ENCODE measurements around the gene DPP10. TPM values are rescaled to one million over a fixed set of nuclear protein-coding genes. Genes with fewer than 3 reads are reported as not detected.

DPP10 gene
- total RNA-seq, 2 experiments from 2014 or later = not detected

DNA sequence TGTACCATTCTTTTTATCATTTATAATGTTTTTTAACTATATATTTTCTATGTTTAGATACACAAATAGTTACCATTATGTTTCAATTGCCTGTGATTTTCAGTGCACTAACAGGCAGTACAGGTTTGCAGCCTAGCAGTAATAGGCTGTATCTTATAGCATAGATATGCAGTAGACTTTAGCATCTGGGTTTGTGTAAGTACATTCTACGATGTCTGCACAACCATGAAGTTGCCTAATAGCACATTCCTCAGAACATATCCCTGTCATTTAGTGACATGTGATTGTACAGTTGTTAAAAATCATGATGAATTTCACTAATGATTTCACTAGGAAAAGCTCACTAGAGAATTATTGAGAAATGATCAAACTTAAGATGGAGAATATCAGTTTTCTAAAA, 884.6 kb downstream of the DPP10 start:
- H3K36me3 Mint-ChIP-seq = no peaks in the 10 kb centered on the region
- H3K9me3 Mint-ChIP-seq = no peaks in the 10 kb centered on the region
- H3K27ac Mint-ChIP-seq = no peak overlapping the region
- H3K27me3 Mint-ChIP-seq = no peaks in the 10 kb centered on the region
- POLR2A ChIA-PET = no interaction called here
- ATAC-seq (ENCODE audit: low read depth) = no peak
- DNase-seq = no peak
- H3K4me1 Mint-ChIP-seq = no peaks in the 10 kb centered on the region
- no peak overlapping the region for H3K4me3 Mint-ChIP-seq

DNA sequence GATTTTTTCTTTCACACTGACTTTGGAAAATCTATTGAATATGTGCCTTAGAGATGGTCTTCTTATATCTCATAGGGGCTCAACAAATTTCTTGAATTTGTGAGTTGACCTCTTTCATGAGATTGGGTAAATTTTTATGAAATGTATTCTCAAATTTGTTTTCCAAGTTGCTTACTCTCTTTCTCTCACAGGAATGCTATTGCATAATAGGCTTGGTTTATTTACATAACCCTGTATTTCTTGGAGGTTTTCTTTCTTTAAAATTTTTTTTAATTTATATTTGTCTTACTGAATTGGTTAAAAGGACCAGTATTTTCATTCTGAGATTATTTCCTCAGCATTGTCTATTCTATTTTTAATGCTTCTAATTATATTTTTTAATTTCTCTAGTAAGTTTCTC, 917.1 kb downstream of the DPP10 start:
- Mint-ChIP-seq H3K27me3 (no peaks in the 10 kb centered on the region), H3K9me3 (peaks cover 12% of the 10 kb centered on the region), H3K4me3 (no peak overlapping the region), H3K27ac (no peak overlapping the region), H3K36me3 (no peaks in the 10 kb centered on the region), H3K4me1 (no peaks in the 10 kb centered on the region)
- no peak for DNase-seq
- POLR2A ChIA-PET = no interaction called here
- ATAC-seq (ENCODE audit: low read depth) = no peak

DNA sequence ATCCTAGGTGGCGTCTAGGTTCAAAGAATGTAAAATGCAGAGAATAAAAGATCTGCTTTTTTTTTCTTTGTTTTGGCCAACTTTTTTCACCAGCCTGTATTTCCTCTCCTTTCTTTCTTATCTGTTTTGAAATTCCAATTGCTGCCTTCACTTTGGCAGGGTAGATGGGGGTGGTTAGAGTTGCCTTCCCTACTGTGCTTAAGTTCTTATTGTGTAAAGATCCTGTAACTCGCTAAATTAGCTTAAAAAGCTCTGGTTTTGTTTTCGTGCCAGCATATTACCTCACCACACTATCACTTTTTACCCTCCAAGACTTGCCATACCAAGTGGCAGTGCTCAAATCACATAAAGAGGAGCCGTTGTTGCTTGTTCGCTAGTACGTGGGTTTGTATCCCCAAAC, 921.7 kb downstream of the DPP10 start:
- H3K9me3 Mint-ChIP-seq = peaks cover 5% of the 10 kb centered on the region
- POLR2A ChIA-PET = no interaction called here
- ATAC-seq (ENCODE audit: low read depth) = no peak
- DNase-seq = no peak
- no peak overlapping the region for H3K27ac Mint-ChIP-seq
- no peaks in the 10 kb centered on the region for H3K27me3 Mint-ChIP-seq
- H3K4me3 Mint-ChIP-seq = no peak overlapping the region
- H3K4me1 Mint-ChIP-seq = no peaks in the 10 kb centered on the region
- H3K36me3 Mint-ChIP-seq = no peaks in the 10 kb centered on the region

DNA sequence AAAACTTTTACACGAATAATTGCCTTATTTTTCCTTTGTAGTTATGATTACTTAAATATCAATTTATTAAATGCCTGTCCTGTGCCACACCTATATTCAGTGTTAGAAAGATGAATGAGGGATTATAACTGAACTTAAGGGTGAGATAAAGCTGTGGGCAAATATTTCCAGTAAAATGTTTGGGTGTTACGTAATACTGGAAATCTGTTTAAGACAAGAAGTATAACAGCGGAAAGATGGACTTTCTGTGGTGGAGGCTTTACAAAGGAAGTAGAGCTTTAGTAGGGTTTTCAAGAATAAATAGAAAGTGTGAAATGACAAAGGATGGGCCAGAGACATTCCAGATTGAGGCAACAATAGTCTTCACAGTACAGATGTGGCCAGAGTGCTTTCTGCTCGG, 927.0 kb downstream of the DPP10 start:
- no peak for DNase-seq
- ATAC-seq (ENCODE audit: low read depth) = no peak
- Mint-ChIP-seq H3K4me1 (no peaks in the 10 kb centered on the region), H3K9me3 (peaks cover 20% of the 10 kb centered on the region), H3K27ac (no peak overlapping the region), H3K27me3 (no peaks in the 10 kb centered on the region), H3K36me3 (no peaks in the 10 kb centered on the region), H3K4me3 (no peak overlapping the region)
- POLR2A ChIA-PET = no interaction called here

DNA sequence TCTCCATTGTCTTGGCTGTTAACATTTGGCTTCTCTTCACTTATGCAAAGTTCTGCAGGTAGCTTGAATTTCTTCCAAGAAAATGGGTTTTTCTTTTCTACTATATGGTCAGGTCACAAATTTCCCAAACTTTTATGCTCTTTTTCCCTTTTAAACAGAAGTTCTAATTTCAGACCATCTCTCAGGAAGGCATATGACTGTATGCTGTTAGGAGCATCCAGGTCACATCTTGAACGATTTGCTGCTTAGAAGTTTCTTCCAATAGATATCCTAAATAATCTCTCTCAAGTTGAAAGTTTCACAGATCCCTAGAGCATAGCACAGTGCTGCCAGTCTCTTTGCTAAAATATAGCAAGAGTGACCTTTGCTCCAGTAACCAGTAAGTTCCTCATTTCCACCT, 932.5 kb downstream of the DPP10 start:
- Mint-ChIP-seq H3K27me3 (no peaks in the 10 kb centered on the region), H3K4me1 (no peaks in the 10 kb centered on the region)

GRCh38 chr2:115384399-115384798, 942.0 kb downstream of the DPP10 start:
- no peak for ATAC-seq (ENCODE audit: low read depth)
- Mint-ChIP-seq H3K4me1 (no peaks in the 10 kb centered on the region), H3K27ac (no peak overlapping the region), H3K4me3 (no peak overlapping the region), H3K9me3 (peaks cover 12% of the 10 kb centered on the region), H3K36me3 (no peaks in the 10 kb centered on the region), H3K27me3 (no peaks in the 10 kb centered on the region)
- POLR2A ChIA-PET = no interaction called here
- no peak for DNase-seq

More for the DNA sequence above, 932.5 kb downstream of the DPP10 start:
- ATAC-seq (ENCODE audit: low read depth) (no peak), DNase-seq (no peak)
- no peaks in the 10 kb centered on the region for H3K36me3 Mint-ChIP-seq
- no peak overlapping the region for H3K27ac Mint-ChIP-seq
- POLR2A ChIA-PET = no interaction called here
- H3K9me3 Mint-ChIP-seq = peaks cover 22% of the 10 kb centered on the region
- H3K4me3 Mint-ChIP-seq = no peak overlapping the region

GRCh38 chr2:115386465-115386864, 944.0 kb downstream of the DPP10 start:
- Mint-ChIP-seq H3K27me3 (no peaks in the 10 kb centered on the region), H3K4me1 (no peaks in the 10 kb centered on the region), H3K9me3 (peaks cover 10% of the 10 kb centered on the region), H3K4me3 (no peak overlapping the region), H3K27ac (no peak overlapping the region), H3K36me3 (no peaks in the 10 kb centered on the region)
- POLR2A ChIA-PET = no interaction called here
- ATAC-seq (ENCODE audit: low read depth) (no peak), DNase-seq (no peak)

DNA sequence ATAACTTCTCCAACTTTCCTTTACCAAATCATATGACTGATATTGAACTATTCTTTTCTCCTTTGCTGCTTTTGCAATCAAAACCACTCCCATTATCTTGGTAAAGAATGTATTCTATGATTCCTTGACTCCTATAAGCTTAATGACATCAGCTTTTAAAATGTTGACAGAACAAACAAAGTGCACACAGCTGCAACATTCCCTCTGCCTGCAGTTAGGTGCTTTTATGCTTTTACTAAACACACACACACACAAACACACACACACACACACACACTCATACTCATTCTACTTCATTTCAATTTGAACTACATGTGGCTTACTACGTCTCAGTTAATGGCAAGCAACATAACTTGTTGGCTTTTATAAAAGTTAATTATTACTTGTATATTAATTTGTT, 946.6 kb downstream of the DPP10 start:
- H3K4me1 Mint-ChIP-seq = no peaks in the 10 kb centered on the region
- no peak overlapping the region for H3K4me3 Mint-ChIP-seq
- no peaks in the 10 kb centered on the region for H3K36me3 Mint-ChIP-seq
- DNase-seq (no peak), ATAC-seq (ENCODE audit: low read depth) (no peak)
- POLR2A ChIA-PET = interaction anchor here (0.6 kb wide), 1 partner anchor 55 kb away, joined by 3 read pairs; no protein-coding TSS in a partner anchor
- H3K27ac Mint-ChIP-seq = no peak overlapping the region
- H3K27me3 Mint-ChIP-seq = no peaks in the 10 kb centered on the region
- peaks cover 7% of the 10 kb centered on the region for H3K9me3 Mint-ChIP-seq

- H3K27me3 Mint-ChIP-seq = no peaks in the 10 kb centered on the region
- H3K4me1 Mint-ChIP-seq = no peaks in the 10 kb centered on the region
- H3K4me3 Mint-ChIP-seq = no peak overlapping the region
- ATAC-seq (ENCODE audit: low read depth) = no peak
- no peak overlapping the region for H3K27ac Mint-ChIP-seq
- no peaks in the 10 kb centered on the region for H3K36me3 Mint-ChIP-seq
- POLR2A ChIA-PET = no interaction called here
- no peak for DNase-seq
- H3K9me3 Mint-ChIP-seq = peaks cover under 1% of the 10 kb centered on the region
These were observed 947.6 kb downstream of the DPP10 start for GRCh38 chr2:115389898-115390565.

- peaks cover 4% of the 10 kb centered on the region for H3K9me3 Mint-ChIP-seq
- POLR2A ChIA-PET = no interaction called here
- H3K4me3 Mint-ChIP-seq = no peak overlapping the region
- no peak for ATAC-seq (ENCODE audit: low read depth)
- no peaks in the 10 kb centered on the region for H3K4me1 Mint-ChIP-seq
- DNase-seq = no peak
- no peaks in the 10 kb centered on the region for H3K36me3 Mint-ChIP-seq
- H3K27me3 Mint-ChIP-seq = no peaks in the 10 kb centered on the region
- no peak overlapping the region for H3K27ac Mint-ChIP-seq
These were observed 954.1 kb downstream of the DPP10 start for GRCh38 chr2:115396579-115396978.

DNA sequence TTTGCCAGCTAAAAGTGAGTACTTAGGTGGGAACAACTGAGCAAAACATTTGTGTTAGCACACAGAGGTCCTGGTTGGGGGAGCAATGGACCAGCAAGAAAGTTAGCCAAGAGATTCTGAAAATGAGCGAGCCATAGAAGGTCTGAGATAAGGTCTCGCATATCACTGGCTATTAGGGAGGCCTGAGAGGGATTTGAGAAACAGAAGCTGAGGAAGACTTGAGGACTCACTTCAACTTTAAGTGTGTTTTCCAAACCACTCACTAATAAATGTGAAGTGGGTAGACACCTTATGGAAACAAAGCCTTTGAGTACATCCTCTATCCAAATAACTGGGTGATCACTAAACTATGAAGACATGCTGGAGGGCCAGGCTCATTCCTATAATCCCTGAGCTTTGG, 958.5 kb downstream of the DPP10 start:
- Mint-ChIP-seq H3K36me3 (no peaks in the 10 kb centered on the region), H3K27ac (no peak overlapping the region)
- POLR2A ChIA-PET = no interaction called here

DNA sequence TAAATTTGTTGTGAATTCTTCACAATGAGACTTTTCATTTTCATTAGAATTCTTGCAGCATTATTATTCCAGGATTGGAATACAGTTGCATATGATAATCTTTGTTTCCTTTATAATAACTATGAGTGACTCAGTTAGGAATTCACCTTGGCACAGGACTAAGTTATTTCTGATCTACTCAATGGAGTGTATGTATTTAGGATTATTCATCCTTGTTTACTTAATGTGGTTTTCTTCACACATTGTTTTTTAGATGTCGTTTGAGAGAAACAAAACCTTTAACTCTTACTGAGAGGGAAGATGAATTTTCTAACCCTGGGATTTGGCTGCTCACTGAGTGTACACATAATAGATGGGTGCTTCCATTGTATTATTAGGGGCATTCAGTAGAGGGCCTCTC, 970.1 kb downstream of the DPP10 start:
- Mint-ChIP-seq H3K9me3 (peaks cover 16% of the 10 kb centered on the region), H3K36me3 (no peaks in the 10 kb centered on the region), H3K4me3 (no peak overlapping the region), H3K27ac (no peak overlapping the region), H3K4me1 (no peaks in the 10 kb centered on the region), H3K27me3 (no peaks in the 10 kb centered on the region)
- no peak for DNase-seq
- POLR2A ChIA-PET = no interaction called here
- ATAC-seq (ENCODE audit: low read depth) = no peak

More for the DNA sequence above, 958.5 kb downstream of the DPP10 start:
- Mint-ChIP-seq H3K27me3 (no peaks in the 10 kb centered on the region), H3K9me3 (peaks cover 9% of the 10 kb centered on the region), H3K4me1 (no peaks in the 10 kb centered on the region), H3K4me3 (no peak overlapping the region)
- no peak for ATAC-seq (ENCODE audit: low read depth)
- no peak for DNase-seq

- ATAC-seq (ENCODE audit: low read depth) (no peak), DNase-seq (no peak)
- no peak overlapping the region for H3K27ac Mint-ChIP-seq
- no peaks in the 10 kb centered on the region for H3K36me3 Mint-ChIP-seq
- H3K27me3 Mint-ChIP-seq = no peaks in the 10 kb centered on the region
- POLR2A ChIA-PET = no interaction called here
- H3K4me3 Mint-ChIP-seq = no peak overlapping the region
- H3K4me1 Mint-ChIP-seq = no peaks in the 10 kb centered on the region
- H3K9me3 Mint-ChIP-seq = peaks cover 16% of the 10 kb centered on the region
These were observed 971.4 kb downstream of the DPP10 start for GRCh38 chr2:115413791-115414190.

GRCh38 chr2:115414466-115414865, 972.0 kb downstream of the DPP10 start:
- POLR2A ChIA-PET = no interaction called here
- no peaks in the 10 kb centered on the region for H3K36me3 Mint-ChIP-seq
- no peak overlapping the region for H3K27ac Mint-ChIP-seq
- no peaks in the 10 kb centered on the region for H3K4me1 Mint-ChIP-seq
- DNase-seq = no peak
- peaks cover 15% of the 10 kb centered on the region for H3K9me3 Mint-ChIP-seq
- no peak overlapping the region for H3K4me3 Mint-ChIP-seq
- no peaks in the 10 kb centered on the region for H3K27me3 Mint-ChIP-seq
- no peak for ATAC-seq (ENCODE audit: low read depth)

All from activated naive CD8-positive, alpha-beta T cell treated with anti-CD3 and anti-CD28 coated beads, Interleukin-2, amount 10 ng/mL, durations not matched to agents 7 days and 5 days (primary cell).